HG02840 (cell line): ENCODE results near the gene IRF4.

ENCODE experiments used
- ATAC-seq: cut with Tn5 transposase; IDR thresholded peaks from one replicate; pipeline ENCODE4 v1.9.1; 2021; ENCODE audit warnings: mild to moderate bottlenecking, moderate library complexity, moderate number of reproducible peaks; ENCODE audit not compliant: unreplicated experiment, low FRiP score

The IRF4 gene

DNA sequence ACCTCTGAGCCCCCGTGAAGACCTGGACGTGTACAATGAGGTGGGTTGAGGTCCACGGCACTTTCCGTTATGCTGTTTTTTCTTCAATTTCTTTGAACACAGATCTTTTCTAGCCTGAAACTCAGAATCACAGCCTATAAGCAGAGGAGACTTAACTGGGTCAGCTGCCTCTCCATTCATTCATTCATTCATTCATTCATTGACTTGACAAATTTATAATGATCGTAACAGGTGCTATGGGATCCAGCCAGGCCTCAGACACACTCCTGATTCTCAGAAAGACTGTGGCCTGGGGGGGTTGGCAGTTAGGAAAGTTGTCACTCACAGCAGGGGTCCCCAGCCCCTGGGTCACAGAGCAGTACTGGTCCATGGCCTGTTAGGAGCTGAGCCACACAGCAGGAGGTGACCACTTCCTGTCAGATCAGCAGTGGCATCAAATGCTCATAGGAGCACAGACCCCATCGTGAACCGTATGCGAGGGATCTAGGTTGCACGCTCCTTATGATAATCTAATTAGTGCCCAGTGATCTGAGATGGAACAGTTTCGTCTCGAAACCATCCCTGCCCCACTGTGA lies 38.6 kb upstream of the IRF4 start:
- no peak for ATAC-seq

- ATAC-seq = no peak
These were observed 37.6 kb upstream of the IRF4 start for GRCh38 chr6:353642-354614.

DNA sequence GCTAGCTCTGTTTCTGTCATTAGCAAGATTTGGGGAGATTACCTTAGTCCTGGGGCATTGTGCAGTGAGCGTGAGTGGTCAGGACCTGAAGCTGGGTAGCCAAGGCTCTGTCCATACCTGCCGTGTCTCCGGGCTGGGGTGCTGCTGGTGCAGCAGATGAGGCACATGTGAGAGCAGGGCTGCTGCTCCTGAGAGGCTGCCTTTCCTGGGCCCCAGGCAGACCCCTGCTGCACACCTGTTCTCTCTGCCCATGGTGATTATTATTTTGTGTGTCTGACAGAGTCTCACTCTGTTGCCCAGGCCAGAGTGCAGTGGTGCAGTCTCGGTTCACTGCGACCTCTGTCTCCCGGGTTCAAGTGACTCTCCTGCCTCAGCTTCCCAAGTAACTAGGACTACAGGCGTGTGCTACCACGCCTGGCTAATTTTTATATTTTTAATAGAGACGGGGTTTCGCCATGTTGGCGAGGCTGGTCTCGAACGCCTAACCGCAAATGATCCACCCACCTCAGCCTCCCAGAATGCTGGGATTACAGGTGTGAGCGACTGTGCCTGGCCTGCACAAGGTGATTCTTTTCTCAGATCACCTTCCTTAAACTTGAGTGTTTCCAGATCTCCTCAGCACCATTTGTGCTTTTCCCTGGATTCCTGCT lies 36.8 kb upstream of the IRF4 start:
- no peak for ATAC-seq

GRCh38 chr6:355373-356208 lies 36.0 kb upstream of the IRF4 start:
- ATAC-seq = no peak

DNA sequence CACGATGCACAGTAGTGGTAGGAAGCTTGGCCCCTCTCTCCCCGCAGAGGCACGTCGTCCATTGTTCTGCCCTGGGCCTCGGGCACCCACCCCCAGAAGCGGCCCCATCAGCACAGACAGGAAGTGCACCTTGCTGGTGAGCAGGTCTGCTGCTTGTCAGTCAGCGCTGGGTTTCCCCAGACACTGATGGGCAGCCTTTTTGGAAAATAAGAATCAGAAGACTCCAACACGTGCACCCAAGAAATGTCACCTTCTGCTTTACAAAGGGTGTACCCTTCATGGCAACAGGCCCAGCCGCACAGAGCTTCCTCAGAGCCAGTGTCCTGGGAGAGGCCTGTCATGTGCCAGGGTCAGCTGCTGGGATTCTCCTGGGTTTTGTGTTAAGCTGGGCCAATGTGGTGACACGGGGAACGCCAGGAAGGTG lies 34.7 kb upstream of the IRF4 start:
- no peak for ATAC-seq

DNA sequence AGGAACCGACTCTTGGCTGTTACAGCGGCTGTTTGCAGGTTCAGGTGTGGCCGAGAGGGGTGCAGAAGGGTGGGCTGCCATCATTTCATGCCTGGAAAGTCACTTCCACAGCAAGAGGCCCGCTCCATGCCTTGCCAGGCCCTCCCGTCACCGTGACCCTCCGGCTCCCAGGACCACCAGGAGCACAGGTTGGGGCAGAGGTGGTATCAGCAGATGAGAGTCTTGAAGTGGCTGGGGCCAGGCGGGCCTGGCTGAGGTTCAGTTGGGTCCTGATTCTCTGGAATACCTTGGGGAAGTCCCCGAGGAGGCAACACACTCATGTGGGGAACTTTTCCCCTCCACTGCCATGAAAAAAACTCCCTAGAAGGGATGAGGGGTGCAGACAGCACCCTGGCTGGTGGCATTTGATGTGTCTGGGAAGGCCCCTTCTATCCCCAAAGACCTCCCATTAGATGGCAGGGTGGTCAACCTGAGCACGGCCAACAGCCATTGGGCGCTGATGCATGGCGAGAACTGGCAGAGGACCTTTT lies 34.2 kb upstream of the IRF4 start:
- no peak for ATAC-seq

GRCh38 chr6:357791-358341 lies 33.7 kb upstream of the IRF4 start:
- ATAC-seq = no peak

GRCh38 chr6:358432-358831 lies 33.1 kb upstream of the IRF4 start:
- no peak for ATAC-seq

- no peak for ATAC-seq
These were observed 32.7 kb upstream of the IRF4 start for GRCh38 chr6:358847-359246.

- no peak for ATAC-seq
These were observed 32.1 kb upstream of the IRF4 start for GRCh38 chr6:359261-360035.

DNA sequence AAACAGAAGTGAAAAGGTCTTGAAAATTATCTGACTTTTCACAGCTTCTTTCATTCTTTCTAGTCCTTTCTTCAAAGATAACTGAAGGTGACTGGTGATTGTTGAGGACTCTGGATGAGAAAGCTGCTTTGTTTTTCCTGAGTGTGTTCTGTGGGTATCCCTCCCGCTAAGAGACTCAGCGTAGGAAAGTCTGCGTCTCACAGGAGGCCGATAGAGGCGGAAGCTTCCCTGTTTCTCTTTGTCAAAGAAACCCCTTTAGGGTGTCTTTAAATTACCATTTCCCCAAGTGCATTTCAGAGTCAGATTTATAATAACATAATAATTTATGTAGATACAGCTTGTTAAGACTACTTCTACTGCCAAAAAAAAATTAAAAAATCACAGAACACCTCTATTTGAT lies 31.2 kb upstream of the IRF4 start:
- ATAC-seq = no peak

- ATAC-seq = no peak
These were observed 30.7 kb upstream of the IRF4 start for GRCh38 chr6:360764-361373.

- ATAC-seq = no peak
These were observed 30.0 kb upstream of the IRF4 start for GRCh38 chr6:361411-362132.

DNA sequence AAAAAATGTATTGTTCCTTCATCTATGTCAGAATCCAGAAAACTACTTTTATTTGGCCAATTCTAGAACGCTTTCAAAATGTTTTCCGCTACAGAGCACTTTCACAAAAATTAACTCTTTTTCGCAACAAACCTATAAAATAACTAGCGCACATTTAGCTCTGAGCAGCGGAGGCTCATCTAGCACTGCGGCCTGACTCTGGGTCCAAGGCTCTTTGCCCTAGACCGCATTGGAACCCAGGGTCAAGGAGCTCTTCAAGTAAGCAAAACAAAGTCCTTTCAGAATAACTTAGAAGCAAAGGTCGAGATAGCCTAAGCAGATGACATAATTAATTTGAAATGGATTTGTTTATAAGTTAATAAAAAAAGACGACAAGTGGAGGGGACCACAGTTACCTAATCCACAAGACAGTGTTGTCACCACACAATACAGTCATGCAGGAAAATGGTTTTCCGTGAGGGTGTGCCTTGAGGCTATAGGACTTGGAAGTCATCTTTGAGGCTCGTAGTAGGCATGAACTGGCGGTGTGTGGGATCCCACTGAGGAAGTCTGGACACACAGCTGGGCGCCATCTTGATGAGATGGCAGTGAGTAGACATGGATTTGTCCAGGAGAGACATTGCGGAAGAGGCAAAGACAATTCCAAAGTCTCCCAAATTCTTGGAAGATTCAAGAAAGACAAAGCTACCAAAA lies 29.2 kb upstream of the IRF4 start:
- no peak for ATAC-seq

GRCh38 chr6:362924-363249 lies 28.7 kb upstream of the IRF4 start:
- no peak for ATAC-seq

GRCh38 chr6:363291-363690 lies 28.3 kb upstream of the IRF4 start:
- ATAC-seq = no peak

- no peak for ATAC-seq
These were observed 27.6 kb upstream of the IRF4 start for GRCh38 chr6:363909-364308.
